ENCODE results near the gene LRRC41. TPM values are rescaled to one million over a fixed set of nuclear protein-coding genes. Genes with fewer than 3 reads are reported as not detected.

The LRRC41 gene
- total RNA-seq, 2 experiments from 2014 or later = 36.8 to 48.8 TPM

- no peaks in the 10 kb centered on the region for H3K9me3 ChIP-seq (ENCODE audit: low read length)
- peaks cover 100% of the 10 kb centered on the region for H3K36me3 ChIP-seq (ENCODE audit: insufficient read depth, low read length)
- DNase-seq (ENCODE audit: low spot score) = no peak
- H3K9me2 ChIP-seq (ENCODE audit: insufficient read depth, low read length) = no peaks in the 10 kb centered on the region
- CTCF ChIA-PET (ENCODE audit: unreplicated experiment) = interaction anchor here (1.0 kb wide), 1 partner anchor 13 kb away, joined by 3 read pairs; no protein-coding TSS in a partner anchor
- TF ChIP-seq CTCF (conservative IDR thresholded peaks at IDR 0.05; ENCODE audit: low read length) (no peak), EZH2phosphoT487 (IDR thresholded peaks at IDR 0.05; ENCODE audit: borderline replicate concordance, low read depth, low read length) (no peak)
- H2AFZ ChIP-seq (ENCODE audit: low read length) = no peak overlapping the region
- intact Hi-C loops (cut with micrococcal nuclease; ENCODE audit: unreplicated experiment) = no loop called here
- no TSS peak for BruUV-seq (replicated peaks)
- POLR2A ChIA-PET = interaction anchor here (0.7 kb wide), 2 partner anchors 11 to 473 kb away, joined by 3 read pairs; no protein-coding TSS in a partner anchor
- no peak overlapping the region for H3K4me2 ChIP-seq (ENCODE audit: low read length)
- no peaks in the 10 kb centered on the region for H3K79me2 ChIP-seq (ENCODE audit: insufficient read depth, low read depth, low read length)
- no peaks in the 10 kb centered on the region for H4K20me1 ChIP-seq (ENCODE audit: insufficient read depth, low read length)
- H3K4me3 ChIP-seq (ENCODE audit: low read depth, low read length, poor library complexity, severe bottlenecking) = no peak overlapping the region
- no peaks in the 10 kb centered on the region for H3K4me1 ChIP-seq (ENCODE audit: insufficient read depth, low read length, poor library complexity, severe bottlenecking)
- H3K27ac ChIP-seq (ENCODE audit: low read depth, low read length, poor library complexity, severe bottlenecking) = no peak overlapping the region
These were observed 29.0 kb downstream of the LRRC41 start for GRCh38 chr1:46274225-46275029.

DNA sequence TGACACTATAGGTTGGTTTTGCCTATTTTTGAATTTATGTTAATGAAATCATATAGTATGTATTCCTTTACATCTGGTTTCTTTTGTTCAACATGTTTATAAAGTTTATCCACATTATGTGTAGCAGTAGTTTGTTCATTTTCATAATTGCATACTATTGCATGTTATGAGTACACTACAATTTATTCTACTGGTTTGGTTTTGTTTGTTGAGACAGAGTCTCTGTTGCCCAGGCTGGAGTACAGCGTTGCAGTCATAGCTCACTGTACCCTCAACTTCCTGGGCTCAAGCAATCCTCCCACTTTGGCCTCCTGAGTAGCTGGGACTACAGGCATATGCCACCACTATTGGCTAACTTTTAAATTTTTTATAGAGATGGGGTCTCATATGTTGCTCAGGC lies 34.8 kb downstream of the LRRC41 start:
- Histone ChIP-seq H3K4me3 (ENCODE audit: low read depth, low read length, poor library complexity, severe bottlenecking) (no peak overlapping the region), H3K36me3 (ENCODE audit: insufficient read depth, low read length) (peaks cover 100% of the 10 kb centered on the region), H4K20me1 (ENCODE audit: insufficient read depth, low read length) (no peaks in the 10 kb centered on the region), H3K79me2 (ENCODE audit: insufficient read depth, low read depth, low read length) (no peaks in the 10 kb centered on the region), H3K9me3 (ENCODE audit: low read length) (no peaks in the 10 kb centered on the region), H2AFZ (ENCODE audit: low read length) (no peak overlapping the region), H3K9me2 (ENCODE audit: insufficient read depth, low read length) (no peaks in the 10 kb centered on the region), H3K27ac (ENCODE audit: low read depth, low read length, poor library complexity, severe bottlenecking) (no peak overlapping the region), H3K4me1 (ENCODE audit: insufficient read depth, low read length, poor library complexity, severe bottlenecking) (no peaks in the 10 kb centered on the region), H3K4me2 (ENCODE audit: low read length) (no peak overlapping the region)
- BruUV-seq (replicated peaks) = no TSS peak
- TF ChIP-seq EZH2phosphoT487 (IDR thresholded peaks at IDR 0.05; ENCODE audit: borderline replicate concordance, low read depth, low read length) = no peak
- TF ChIP-seq CTCF (conservative IDR thresholded peaks at IDR 0.05; ENCODE audit: low read length) = no peak
- intact Hi-C loops (cut with micrococcal nuclease; ENCODE audit: unreplicated experiment) = no loop called here
- POLR2A ChIA-PET = interaction anchor here (1.1 kb wide), 2 partner anchors 21 to 22 kb away, joined by 3 to 4 read pairs; partner anchors contain the start of gene RAD54L
- CTCF ChIA-PET (ENCODE audit: unreplicated experiment) = no interaction called here
- no peak for DNase-seq (ENCODE audit: low spot score)

DNA sequence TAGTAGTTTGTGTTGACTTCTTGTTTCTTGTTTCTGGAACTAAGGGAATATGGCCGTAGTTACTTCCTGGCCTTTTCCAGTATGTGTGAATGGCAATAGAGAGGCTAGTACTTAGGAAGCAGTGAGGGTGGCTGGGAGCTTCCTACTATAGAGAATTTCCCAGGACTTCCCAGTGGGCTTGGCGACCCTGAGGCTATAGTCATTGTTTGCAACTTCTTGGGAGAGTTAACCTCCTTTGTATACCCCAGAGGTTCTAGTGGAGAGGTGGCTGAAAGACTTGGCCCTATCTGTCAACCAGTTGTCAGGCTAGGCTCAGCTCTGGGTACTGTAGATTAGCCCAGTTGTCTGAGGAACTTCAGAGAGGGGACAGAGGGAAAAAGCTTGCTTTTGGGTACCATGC lies 40.3 kb downstream of the LRRC41 start:
- no peak overlapping the region for H2AFZ ChIP-seq (ENCODE audit: low read length)
- no peaks in the 10 kb centered on the region for H3K79me2 ChIP-seq (ENCODE audit: insufficient read depth, low read depth, low read length)
- intact Hi-C loops (cut with micrococcal nuclease; ENCODE audit: unreplicated experiment) = no loop called here
- ChIA-PET POLR2A (interaction anchor here (0.7 to 1.7 kb wide), 2 partner anchors 9 to 11 kb away, joined by 3 to 8 read pairs; no protein-coding TSS in a partner anchor), CTCF (ENCODE audit: unreplicated experiment) (interaction anchor here (0.6 kb wide), 1 partner anchor 65 kb away, joined by 4 read pairs; no protein-coding TSS in a partner anchor)
- no peaks in the 10 kb centered on the region for H3K9me2 ChIP-seq (ENCODE audit: insufficient read depth, low read length)
- no peak overlapping the region for H3K27ac ChIP-seq (ENCODE audit: low read depth, low read length, poor library complexity, severe bottlenecking)
- no peak overlapping the region for H3K4me3 ChIP-seq (ENCODE audit: low read depth, low read length, poor library complexity, severe bottlenecking)
- no peaks in the 10 kb centered on the region for H3K9me3 ChIP-seq (ENCODE audit: low read length)
- H4K20me1 ChIP-seq (ENCODE audit: insufficient read depth, low read length) = no peaks in the 10 kb centered on the region
- no TSS peak for BruUV-seq (replicated peaks)
- H3K36me3 ChIP-seq (ENCODE audit: insufficient read depth, low read length) = peaks cover 99% of the 10 kb centered on the region
- H3K4me1 ChIP-seq (ENCODE audit: insufficient read depth, low read length, poor library complexity, severe bottlenecking) = no peaks in the 10 kb centered on the region
- no peak for DNase-seq (ENCODE audit: low spot score)
- no peak overlapping the region for H3K4me2 ChIP-seq (ENCODE audit: low read length)
- TF ChIP-seq CTCF (conservative IDR thresholded peaks at IDR 0.05; ENCODE audit: low read length) (no peak), EZH2phosphoT487 (IDR thresholded peaks at IDR 0.05; ENCODE audit: borderline replicate concordance, low read depth, low read length) (no peak)

Data from OCI-LY7 (cell line).